Measurements from ENCODE around the gene CAT. TPM values are rescaled to one million over a fixed set of nuclear protein-coding genes. Genes with fewer than 3 reads are reported as not detected.
A peak's percentile ranks its signal among the peaks of the same experiment; 100 is the strongest.

Gene CAT
- total and polyA plus RNA-seq, 8 donors = 24.9 to 122 (median 74.7) TPM

DNA sequence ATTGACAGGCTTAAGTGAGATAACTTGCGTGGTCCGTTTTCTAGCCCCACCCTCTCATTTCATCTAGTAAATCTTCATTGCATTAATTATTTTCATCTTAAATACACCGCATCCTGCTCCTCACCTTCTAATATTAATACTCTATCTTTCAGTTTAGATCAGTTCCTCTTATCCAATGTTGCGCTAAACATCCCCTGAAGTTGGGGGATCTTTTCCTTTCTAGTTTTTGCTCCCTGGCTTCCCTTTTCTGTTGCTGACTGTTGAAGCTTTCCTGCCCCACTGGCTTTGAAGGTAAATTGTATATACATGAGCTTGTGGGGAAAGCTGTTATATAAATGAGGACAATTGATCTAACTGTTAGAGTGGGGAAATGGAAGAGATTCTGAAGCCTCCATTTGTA is 7.2 kb downstream of the CAT start:
- intact Hi-C loops (cut with DNase I; ENCODE audit: low total_unique reads) = no loop called here

DNA sequence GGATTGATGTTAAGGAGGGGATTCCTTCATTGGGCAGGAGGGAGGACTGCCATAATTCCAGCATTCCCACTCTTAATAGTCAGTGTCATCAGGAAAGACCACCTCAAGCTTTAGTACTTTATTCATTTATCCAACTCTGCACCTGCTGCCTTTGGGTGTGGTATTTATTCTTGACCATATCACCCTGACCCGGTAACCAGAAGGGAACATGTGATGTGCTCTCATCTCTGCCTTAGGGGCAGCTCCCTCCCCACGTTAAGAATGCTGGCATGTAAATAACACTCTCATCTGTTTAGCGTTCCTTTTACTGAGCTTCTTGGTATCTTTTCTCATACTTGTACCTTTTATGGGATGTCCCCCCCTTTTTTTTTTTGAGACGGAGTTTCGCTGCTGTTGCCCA is 7.7 kb downstream of the CAT start:
- no peaks in the 10 kb centered on the region for H3K27me3 ChIP-seq
- intact Hi-C loops (cut with DNase I; ENCODE audit: low total_unique reads) = no loop called here
- H3K4me3 ChIP-seq = no peak overlapping the region
- peaks cover 0 to 52% (median 30%) of the 10 kb centered on the region in 4 donors for H3K4me1 ChIP-seq
- no peak for DNase-seq
- peaks cover 11 to 29% (median 23%) of the 10 kb centered on the region in 4 donors for H3K36me3 ChIP-seq
- WGBS, 5 donors = 64 to 72% (median 68%) methylated on average over 5 of the region's 5 CpGs
- H3K9me3 ChIP-seq = no peaks in the 10 kb centered on the region
- TF ChIP-seq POLR2A (IDR thresholded peaks at IDR 0.05) = no peak
- TF ChIP-seq, protein P1, sequence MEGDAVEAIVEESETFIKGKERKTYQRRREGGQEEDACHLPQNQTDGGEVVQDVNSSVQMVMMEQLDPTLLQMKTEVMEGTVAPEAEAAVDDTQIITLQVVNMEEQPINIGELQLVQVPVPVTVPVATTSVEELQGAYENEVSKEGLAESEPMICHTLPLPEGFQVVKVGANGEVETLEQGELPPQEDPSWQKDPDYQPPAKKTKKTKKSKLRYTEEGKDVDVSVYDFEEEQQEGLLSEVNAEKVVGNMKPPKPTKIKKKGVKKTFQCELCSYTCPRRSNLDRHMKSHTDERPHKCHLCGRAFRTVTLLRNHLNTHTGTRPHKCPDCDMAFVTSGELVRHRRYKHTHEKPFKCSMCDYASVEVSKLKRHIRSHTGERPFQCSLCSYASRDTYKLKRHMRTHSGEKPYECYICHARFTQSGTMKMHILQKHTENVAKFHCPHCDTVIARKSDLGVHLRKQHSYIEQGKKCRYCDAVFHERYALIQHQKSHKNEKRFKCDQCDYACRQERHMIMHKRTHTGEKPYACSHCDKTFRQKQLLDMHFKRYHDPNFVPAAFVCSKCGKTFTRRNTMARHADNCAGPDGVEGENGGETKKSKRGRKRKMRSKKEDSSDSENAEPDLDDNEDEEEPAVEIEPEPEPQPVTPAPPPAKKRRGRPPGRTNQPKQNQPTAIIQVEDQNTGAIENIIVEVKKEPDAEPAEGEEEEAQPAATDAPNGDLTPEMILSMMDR (IDR thresholded peaks at IDR 0.05) = no peak
- TF ChIP-seq POLR2AphosphoS5 (IDR thresholded peaks at IDR 0.05) = no peak
- no peak for TF ChIP-seq EP300 (IDR thresholded peaks at IDR 0.05)
- no peak overlapping the region for H3K27ac ChIP-seq

More for the DNA sequence above, 7.2 kb downstream of the CAT start:
- WGBS, 5 donors = 69 to 86% (median 76%) methylated on average over 4 of the region's 4 CpGs
- H3K9me3 ChIP-seq = no peaks in the 10 kb centered on the region
- TF ChIP-seq, protein P1 (IDR thresholded peaks at IDR 0.05) = no peak
- TF ChIP-seq POLR2A (IDR thresholded peaks at IDR 0.05) (no peak), EP300 (IDR thresholded peaks at IDR 0.05) (no peak), POLR2AphosphoS5 (IDR thresholded peaks at IDR 0.05) (no peak)
- no peak overlapping the region for H3K27ac ChIP-seq
- peaks cover 0 to 56% (median 34%) of the 10 kb centered on the region in 4 donors for H3K4me1 ChIP-seq
- peaks cover 11 to 25% (median 19%) of the 10 kb centered on the region in 4 donors for H3K36me3 ChIP-seq
- H3K27me3 ChIP-seq = no peaks in the 10 kb centered on the region
- no peak for DNase-seq
- no peak overlapping the region for H3K4me3 ChIP-seq

- peaks cover 0 to 49% (median 26%) of the 10 kb centered on the region in 4 donors for H3K4me1 ChIP-seq
- H3K27ac ChIP-seq = no peak overlapping the region
- intact Hi-C loops (cut with DNase I; ENCODE audit: low total_unique reads) = no loop called here
- TF ChIP-seq POLR2A (IDR thresholded peaks at IDR 0.05) = no peak
- TF ChIP-seq EP300 (IDR thresholded peaks at IDR 0.05) = no peak
- TF ChIP-seq, protein P1 (IDR thresholded peaks at IDR 0.05) = no peak
- no peak for TF ChIP-seq POLR2AphosphoS5 (IDR thresholded peaks at IDR 0.05)
- no peaks in the 10 kb centered on the region for H3K27me3 ChIP-seq
- H3K9me3 ChIP-seq = no peaks in the 10 kb centered on the region
- DNase-seq = no peak
- peaks cover 15 to 36% (median 30%) of the 10 kb centered on the region in 4 donors for H3K36me3 ChIP-seq
- no peak overlapping the region for H3K4me3 ChIP-seq
Observed at GRCh38 chr11:34447044-34447443, 8.3 kb downstream of the CAT start.

DNA sequence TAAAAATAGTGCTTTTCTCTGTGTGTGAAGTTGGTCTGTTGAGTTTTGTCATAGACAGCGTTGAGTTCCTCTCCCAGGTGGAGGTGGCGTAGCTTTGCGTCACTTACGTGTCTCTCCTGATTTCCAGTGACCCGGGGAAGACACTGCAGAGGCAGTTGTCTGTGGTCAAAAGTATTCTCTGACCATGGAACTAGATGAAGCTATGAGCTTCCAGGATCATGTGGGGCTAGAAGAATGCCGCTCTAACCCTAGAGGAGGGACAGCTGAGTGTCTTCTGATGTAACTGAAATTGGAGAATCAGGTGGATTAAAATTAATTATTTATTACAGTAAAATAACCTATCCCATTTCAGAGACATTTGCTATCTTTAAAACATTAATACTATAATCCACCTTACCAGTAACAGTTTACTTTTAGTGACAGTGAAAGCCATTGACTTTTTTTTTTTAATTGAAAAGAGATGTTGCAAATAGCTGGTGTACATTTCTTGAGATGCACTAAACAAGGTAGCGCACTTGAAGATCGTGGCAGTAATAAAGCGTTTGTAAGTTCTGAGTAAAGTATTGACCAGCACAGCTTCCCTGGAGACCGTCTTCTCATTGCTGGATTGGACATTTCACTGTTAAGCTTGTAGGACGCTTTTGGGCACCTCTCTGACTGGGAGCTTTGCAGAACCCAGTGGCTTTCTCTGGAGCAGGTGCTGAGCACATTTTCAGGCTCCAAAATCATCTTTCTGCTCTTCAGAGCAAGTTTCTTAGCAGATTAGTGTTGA is 9.7 kb downstream of the CAT start:
- Histone ChIP-seq H3K36me3 (peaks cover 24 to 50% (median 44%) of the 10 kb centered on the region in 4 donors), H3K27ac (peak overlapping the region in 1 of 5 donors; percentile 18), H3K9me3 (no peaks in the 10 kb centered on the region), H3K4me1 (peaks cover 0 to 44% (median 21%) of the 10 kb centered on the region in 4 donors), H3K4me3 (no peak overlapping the region), H3K27me3 (no peaks in the 10 kb centered on the region)
- 87 to 96% (median 90%) methylated on average over 11 of the region's 11 CpGs for WGBS, 5 donors
- intact Hi-C loops (cut with DNase I; ENCODE audit: low total_unique reads) = no loop called here
- DNase-seq = no peak
- TF ChIP-seq, protein P1 (IDR thresholded peaks at IDR 0.05) = no peak
- TF ChIP-seq POLR2AphosphoS5 (IDR thresholded peaks at IDR 0.05) = no peak
- no peak for TF ChIP-seq POLR2A (IDR thresholded peaks at IDR 0.05)
- TF ChIP-seq EP300 (IDR thresholded peaks at IDR 0.05) = no peak
